Lower leg skin (tissue), 3 donors: ENCODE results near the gene LRWD1.
"Not testable (repeated sequence)": the region's sequence is repeated elsewhere in the genome, so short reads cannot be mapped to it uniquely, and the experiment has no call there.

ENCODE experiments used
- CTCF ChIP-seq, 3 donors: fragments of 450-650 bp; IDR thresholded peaks; one replicate each; pipeline ENCODE4 v1.5.1; 2016; ENCODE audit warnings: antibody characterized with exemption in 3 of 3, mild to moderate bottlenecking in 3 of 3, moderate library complexity in 2 of 3
- POLR2A ChIP-seq, 2 donors: fragments of 450-650 bp; IDR thresholded peaks; one replicate each; pipeline ENCODE4 v1.6.1; 2016 to 2017; ENCODE audit warnings: antibody characterized with exemption in 2 of 2, mild to moderate bottlenecking in 1 of 2, moderate library complexity in 1 of 2

DNA sequence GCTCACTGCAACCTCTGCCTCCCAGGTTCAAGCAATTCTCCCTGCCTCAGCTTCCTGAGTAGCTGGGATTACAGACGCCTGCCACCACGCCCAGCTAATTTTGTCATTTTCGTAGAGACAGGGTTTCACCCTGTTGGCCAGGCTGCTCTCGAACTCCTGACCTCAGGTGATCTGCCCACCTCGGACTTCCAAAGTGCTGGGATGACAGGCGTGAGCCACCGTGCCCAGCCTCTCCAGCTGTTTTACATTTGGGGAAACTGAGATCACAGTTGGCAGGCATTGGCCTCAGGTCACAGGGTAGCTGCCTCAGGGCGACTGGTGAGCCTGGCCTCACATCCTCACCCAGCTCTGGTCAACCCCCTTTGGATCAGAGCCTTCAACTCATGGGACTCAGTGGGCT, 45.8 kb downstream of the LRWD1 start:
- TF ChIP-seq CTCF, POLR2A (IDR thresholded peaks at IDR 0.05): not testable (repeated sequence)
